ENCODE results near the gene NME3.
"Not testable (repeated sequence)": the region's sequence is repeated elsewhere in the genome, so short reads cannot be mapped to it uniquely, and the experiment has no call there.

DNA sequence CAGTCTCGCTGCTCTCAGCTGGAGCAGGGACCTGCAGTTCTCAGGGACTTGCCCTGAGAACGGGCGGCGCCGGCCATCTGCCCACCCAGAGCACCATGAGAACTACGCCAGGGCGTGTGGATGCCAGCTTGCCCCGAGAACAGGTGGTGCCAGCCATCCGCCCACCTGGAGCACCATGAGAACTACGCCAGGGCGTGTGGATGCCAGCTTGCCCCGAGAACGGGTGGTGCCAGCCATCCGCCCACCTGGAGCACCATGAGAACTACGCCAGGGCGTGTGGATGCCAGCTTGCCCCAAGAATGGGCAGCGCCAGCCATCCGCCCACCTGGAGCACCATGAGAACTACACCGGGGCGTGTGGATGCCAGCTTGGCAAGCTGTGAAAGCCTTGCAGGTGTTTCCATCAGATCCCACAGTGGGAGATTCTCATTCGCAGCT, 38.8 kb downstream of the NME3 start:
- TF ChIP-seq, protein P1, sequence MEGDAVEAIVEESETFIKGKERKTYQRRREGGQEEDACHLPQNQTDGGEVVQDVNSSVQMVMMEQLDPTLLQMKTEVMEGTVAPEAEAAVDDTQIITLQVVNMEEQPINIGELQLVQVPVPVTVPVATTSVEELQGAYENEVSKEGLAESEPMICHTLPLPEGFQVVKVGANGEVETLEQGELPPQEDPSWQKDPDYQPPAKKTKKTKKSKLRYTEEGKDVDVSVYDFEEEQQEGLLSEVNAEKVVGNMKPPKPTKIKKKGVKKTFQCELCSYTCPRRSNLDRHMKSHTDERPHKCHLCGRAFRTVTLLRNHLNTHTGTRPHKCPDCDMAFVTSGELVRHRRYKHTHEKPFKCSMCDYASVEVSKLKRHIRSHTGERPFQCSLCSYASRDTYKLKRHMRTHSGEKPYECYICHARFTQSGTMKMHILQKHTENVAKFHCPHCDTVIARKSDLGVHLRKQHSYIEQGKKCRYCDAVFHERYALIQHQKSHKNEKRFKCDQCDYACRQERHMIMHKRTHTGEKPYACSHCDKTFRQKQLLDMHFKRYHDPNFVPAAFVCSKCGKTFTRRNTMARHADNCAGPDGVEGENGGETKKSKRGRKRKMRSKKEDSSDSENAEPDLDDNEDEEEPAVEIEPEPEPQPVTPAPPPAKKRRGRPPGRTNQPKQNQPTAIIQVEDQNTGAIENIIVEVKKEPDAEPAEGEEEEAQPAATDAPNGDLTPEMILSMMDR (IDR thresholded peaks at IDR 0.05): not testable (repeated sequence)
- not testable (repeated sequence) for TF ChIP-seq ATF3 (CRISPR knock-in tag; conservative IDR thresholded peaks at IDR 0.05); ZNF512 (CRISPR knock-in tag; IDR thresholded peaks at IDR 0.05; ENCODE audit: borderline replicate concordance); FOXK1 (CRISPR knock-in tag; IDR thresholded peaks at IDR 0.05); SMAD4 (CRISPR knock-in tag; IDR thresholded peaks at IDR 0.05); ELF4 (CRISPR knock-in tag; IDR thresholded peaks at IDR 0.05; ENCODE audit: low read depth); SP1 (CRISPR knock-in tag; conservative IDR thresholded peaks at IDR 0.05); TCF7 (CRISPR knock-in tag; IDR thresholded peaks at IDR 0.05; ENCODE audit: low read depth); CBFB (CRISPR knock-in tag; IDR thresholded peaks at IDR 0.05; ENCODE audit: low read depth); STAT6 (CRISPR knock-in tag; conservative IDR thresholded peaks at IDR 0.05; ENCODE audit: low read depth); FOXJ3 (CRISPR knock-in tag; IDR thresholded peaks at IDR 0.05; ENCODE audit: borderline replicate concordance)
- TF ChIP-seq, protein P2, sequence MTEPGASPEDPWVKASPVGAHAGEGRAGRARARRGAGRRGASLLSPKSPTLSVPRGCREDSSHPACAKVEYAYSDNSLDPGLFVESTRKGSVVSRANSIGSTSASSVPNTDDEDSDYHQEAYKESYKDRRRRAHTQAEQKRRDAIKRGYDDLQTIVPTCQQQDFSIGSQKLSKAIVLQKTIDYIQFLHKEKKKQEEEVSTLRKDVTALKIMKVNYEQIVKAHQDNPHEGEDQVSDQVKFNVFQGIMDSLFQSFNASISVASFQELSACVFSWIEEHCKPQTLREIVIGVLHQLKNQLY (CRISPR knock-in tag; IDR thresholded peaks at IDR 0.05): not testable (repeated sequence)
